Measurements from ENCODE around the gene RMDN2. TPM values are rescaled to one million over a fixed set of nuclear protein-coding genes. Genes with fewer than 3 reads are reported as not detected.

Gene RMDN2
- total and polyA plus RNA-seq, 10 of the 15 experiments (the other 5 are each of a cell fraction or from before 2014, with no cell fraction given), result 2.6 to 12.4 (median 9.2) TPM

DNA sequence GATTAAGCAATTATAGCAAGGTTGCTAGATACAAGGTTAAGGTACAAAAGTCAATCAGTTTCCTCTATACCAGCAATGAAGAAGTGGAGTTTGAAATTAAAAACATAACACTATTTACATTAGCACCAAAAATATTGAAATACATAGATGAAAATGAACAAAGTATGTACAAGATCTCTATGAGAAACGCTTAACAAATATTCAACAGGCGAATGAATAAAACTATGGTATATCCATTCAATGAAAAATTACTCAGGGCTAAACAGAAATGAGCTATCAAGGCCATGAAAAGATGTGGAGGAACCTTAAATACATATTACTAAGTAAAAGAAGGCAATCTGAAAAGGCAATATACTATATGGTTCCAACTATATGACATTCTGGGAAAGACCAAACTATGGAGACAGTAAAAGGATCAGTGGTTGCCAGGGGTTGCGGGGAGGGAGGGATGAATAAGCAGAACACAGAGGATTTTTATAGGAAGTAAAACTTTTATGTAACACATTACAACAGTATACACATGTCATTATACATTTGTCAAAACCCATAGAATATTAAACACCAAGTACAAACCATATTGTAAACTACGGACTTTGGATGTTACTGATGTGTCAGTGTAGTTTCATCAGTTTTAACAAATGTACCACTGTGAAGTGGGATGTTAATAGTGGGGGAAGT is 62.1 kb downstream of the RMDN2 start:
- BruUV-seq (replicated peaks), result no TSS peak
- Histone ChIP-seq H3K9me3 (replicated peaks; ENCODE audit: control insufficient read depth, insufficient read depth, low read length) (no peaks in the 10 kb centered on the region; the same call in 2 of the 3 replicates), H3K4me3 (no peak overlapping the region), H3K27ac (ENCODE audit: control insufficient read depth, insufficient read depth) (no peak overlapping the region), H3K27me3 (replicated peaks in 1 of 2; ENCODE audit: control insufficient read depth in 2 of 2, insufficient read depth in 2 of 2, low read length in 1 of 2) (no peaks in the 10 kb centered on the region), H2AFZ (ENCODE audit: control insufficient read depth, low read depth, low read length) (no peak overlapping the region), H3K4me2 (ENCODE audit: control insufficient read depth, insufficient read depth) (no peak overlapping the region), H4K20me1 (ENCODE audit: control insufficient read depth, insufficient read depth) (no peaks in the 10 kb centered on the region), H3K79me2 (ENCODE audit: control insufficient read depth, insufficient read depth, low read length) (no peaks in the 10 kb centered on the region), H3K36me3 (ENCODE audit: control insufficient read depth in 2 of 2, insufficient read depth in 2 of 2, low read length in 1 of 2) (no peaks in the 10 kb centered on the region), H3K4me1 (ENCODE audit: control insufficient read depth, insufficient read depth, low read length) (no peaks in the 10 kb centered on the region), H3K9ac (ENCODE audit: control insufficient read depth, insufficient read depth, low read length) (no peak overlapping the region)
- RAD21 ChIA-PET (ENCODE audit: unreplicated experiment), result interaction anchor here (1.0 to 3.9 kb wide), 3 partner anchors 50 to 287 kb away, joined by 3 to 15 read pairs (median 3); no protein-coding TSS in a partner anchor
- POLR2A ChIA-PET, result no interaction called here
- CTCF ChIA-PET, result interaction anchor here (1.5 kb wide), 1 partner anchor 287 kb away, joined by 9 read pairs; no protein-coding TSS in a partner anchor
- in situ Hi-C loops (cut with MboI) (no loop called here), intact Hi-C loops (cut with micrococcal nuclease; ENCODE audit: unreplicated experiment) (no loop called here)
- TF ChIP-seq ZNF24 (IDR thresholded peaks at IDR 0.05) (no peak), TCF12 (IDR thresholded peaks at IDR 0.05; ENCODE audit: low read depth, low read length) (no peak), PML (IDR thresholded peaks at IDR 0.05; ENCODE audit: low read length) (no peak), ZNF217 (IDR thresholded peaks at IDR 0.05) (no peak), DPF2 (IDR thresholded peaks at IDR 0.05) (no peak), CREB1 (IDR thresholded peaks at IDR 0.05; ENCODE audit: low read depth) (no peak), GATAD2B (conservative IDR thresholded peaks at IDR 0.05; ENCODE audit: low read depth) (no peak), CEBPB (IDR thresholded peaks at IDR 0.05; ENCODE audit: borderline replicate concordance in 1 of 2, low read depth in 2 of 2, low read length in 2 of 2) (no peak), EED (IDR thresholded peaks at IDR 0.05; ENCODE audit: low read depth) (no peak), SPI1 (IDR thresholded peaks at IDR 0.05; ENCODE audit: borderline replicate concordance, insufficient read depth, low read depth, low read length) (no peak), KLF5 (IDR thresholded peaks at IDR 0.05; ENCODE audit: partially characterized antibody) (no peak), ZNF274 (IDR thresholded peaks at IDR 0.05; ENCODE audit: insufficient read depth, insufficient read length) (no peak), NR2C1 (IDR thresholded peaks at IDR 0.05) (no peak), SUZ12 (IDR thresholded peaks at IDR 0.05; ENCODE audit: unreplicated experiment) (no peak), MTA3 (IDR thresholded peaks at IDR 0.05; ENCODE audit: borderline replicate concordance, low read length) (no peak), ATF7 (IDR thresholded peaks at IDR 0.05; ENCODE audit: low read depth) (no peak), STAT1 (conservative IDR thresholded peaks at IDR 0.05) (no peak), CBX5 (IDR thresholded peaks at IDR 0.05; ENCODE audit: low read depth) (no peak)
- TF ChIP-seq, protein P1, sequence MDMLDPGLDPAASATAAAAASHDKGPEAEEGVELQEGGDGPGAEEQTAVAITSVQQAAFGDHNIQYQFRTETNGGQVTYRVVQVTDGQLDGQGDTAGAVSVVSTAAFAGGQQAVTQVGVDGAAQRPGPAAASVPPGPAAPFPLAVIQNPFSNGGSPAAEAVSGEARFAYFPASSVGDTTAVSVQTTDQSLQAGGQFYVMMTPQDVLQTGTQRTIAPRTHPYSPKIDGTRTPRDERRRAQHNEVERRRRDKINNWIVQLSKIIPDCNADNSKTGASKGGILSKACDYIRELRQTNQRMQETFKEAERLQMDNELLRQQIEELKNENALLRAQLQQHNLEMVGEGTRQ (IDR thresholded peaks at IDR 0.05; ENCODE audit: borderline replicate concordance, low read depth, low read length), result no peak
- 93% methylated on average over 4 of the region's 4 CpGs for WGBS (ENCODE audit: insufficient coverage, insufficient replicate concordance, low lambda C conversion rate, missing lambda C conversion rate)
- ATAC-seq (no peak), DNase-seq (ENCODE audit: low read depth, low spot score) (no peak), FAIRE-seq (no peak)
- SMC1A ChIA-PET (ENCODE audit: uncharacterized antibody, unreplicated experiment), result interaction anchor here (0.6 to 1.5 kb wide), 4 partner anchors 49 to 456 kb away, joined by 3 to 6 read pairs (median 3); no protein-coding TSS in a partner anchor
